Skeletal muscle satellite cell (primary cell): Measurements from ENCODE around the gene XRCC5. TPM values are rescaled to one million over a fixed set of nuclear protein-coding genes. Genes with fewer than 3 reads are reported as not detected.

Experiments
- H3K27me3 ChIP-seq: 2 replicates; pipeline ENCODE4 v1.7.0; 2013; ENCODE audit warnings: low read length; ENCODE audit not compliant: control insufficient read depth, insufficient read depth
- H3K36me3 ChIP-seq: 2 replicates; pipeline ENCODE4 v1.7.0; 2013; ENCODE audit warnings: mild to moderate bottlenecking, control low read depth, low read length; ENCODE audit not compliant: insufficient read depth
- H3K4me1 ChIP-seq: 2 replicates; pipeline ENCODE4 v1.7.0; 2013; ENCODE audit warnings: low read length; ENCODE audit not compliant: control insufficient read depth, insufficient read depth
- H3K4me2 ChIP-seq: 2 replicates; pipeline ENCODE4 v1.7.0; 2013; ENCODE audit warnings: mild to moderate bottlenecking, low read length
- H3K4me3 ChIP-seq: 2 replicates; pipeline ENCODE4 v1.7.0; 2013; ENCODE audit warnings: low read length
- H3K9ac ChIP-seq: 2 replicates; pipeline ENCODE4 v1.7.0; 2013; ENCODE audit warnings: mild to moderate bottlenecking, low read depth, low read length, moderate library complexity
- H3K9me3 ChIP-seq: replicated peaks from 2 replicates; pipeline ENCODE4 v1.7.0; 2013; ENCODE audit warnings: mild to moderate bottlenecking, control low read depth, low read length
- total RNA-seq: library from RNA; depleted of rRNA; stranded (reverse); fragments of >200 nt; gene quantifications from 2 replicates; pipeline ENCODE4 v1.2.3, GENCODE V29; 2012; rRNA removed

Gene XRCC5
- 241 and 250 TPM in 2 replicates for total RNA-seq

DNA sequence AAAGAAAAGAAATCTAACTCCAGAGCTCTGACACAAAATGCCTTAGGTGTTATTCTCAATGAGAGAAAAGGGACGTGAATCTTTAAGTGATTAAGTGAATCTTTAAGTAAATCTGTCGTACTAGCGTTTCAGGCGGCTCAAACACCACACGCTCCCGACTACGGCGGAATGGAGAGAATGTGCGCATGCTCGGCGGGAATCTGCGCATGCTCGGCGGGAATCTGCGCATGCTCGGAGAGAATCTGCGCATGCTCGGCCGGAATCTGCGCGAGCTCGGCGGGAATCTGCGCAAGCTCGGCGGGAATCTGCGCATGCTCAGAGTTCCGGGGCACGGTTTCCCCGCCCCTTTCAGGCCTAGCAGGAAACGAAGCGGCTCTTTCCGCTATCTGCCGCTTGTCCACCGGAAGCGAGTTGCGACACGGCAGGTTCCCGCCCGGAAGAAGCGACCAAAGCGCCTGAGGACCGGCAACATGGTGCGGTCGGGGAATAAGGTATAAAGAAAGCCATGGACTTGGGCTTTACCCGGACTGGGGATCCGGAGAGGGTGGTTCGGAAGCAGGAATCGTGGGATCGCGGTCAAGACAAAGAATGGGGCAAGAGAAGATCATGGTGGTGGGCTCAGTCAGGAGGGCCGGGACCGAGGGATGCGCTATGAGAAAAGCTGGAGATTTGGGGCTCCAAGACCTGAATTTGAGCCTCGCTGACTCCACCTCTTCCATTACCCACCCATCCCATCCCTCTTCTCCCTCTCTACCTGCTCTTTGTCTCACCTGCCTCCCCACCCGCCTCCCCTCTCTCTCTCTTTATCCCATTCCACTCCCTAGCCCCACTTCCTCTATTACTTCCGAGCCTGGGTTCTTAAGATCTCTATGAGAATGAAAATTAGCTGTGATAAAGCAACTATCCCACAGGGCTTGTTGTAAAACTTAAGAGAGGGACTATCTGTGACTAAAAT lies at the start of gene XRCC5:
Gene XRCC5 (plus strand): TSS at position 382 of the 955 bp plus-strand sequence. CDS start 89 bp downstream, at position 471.
- Histone ChIP-seq H3K27me3 (no peaks in the 10 kb centered on the region), H3K4me2 (peak within 1 kb of the TSS; percentile 87), H3K9me3 (no peaks in the 10 kb centered on the region), H3K9ac (peak within 1 kb of the TSS; percentile 98), H3K36me3 (peaks cover 39% of the 10 kb centered on the region), H3K4me3 (peak within 1 kb of the TSS; percentile 92), H3K4me1 (peaks cover 27% of the 10 kb centered on the region)

DNA sequence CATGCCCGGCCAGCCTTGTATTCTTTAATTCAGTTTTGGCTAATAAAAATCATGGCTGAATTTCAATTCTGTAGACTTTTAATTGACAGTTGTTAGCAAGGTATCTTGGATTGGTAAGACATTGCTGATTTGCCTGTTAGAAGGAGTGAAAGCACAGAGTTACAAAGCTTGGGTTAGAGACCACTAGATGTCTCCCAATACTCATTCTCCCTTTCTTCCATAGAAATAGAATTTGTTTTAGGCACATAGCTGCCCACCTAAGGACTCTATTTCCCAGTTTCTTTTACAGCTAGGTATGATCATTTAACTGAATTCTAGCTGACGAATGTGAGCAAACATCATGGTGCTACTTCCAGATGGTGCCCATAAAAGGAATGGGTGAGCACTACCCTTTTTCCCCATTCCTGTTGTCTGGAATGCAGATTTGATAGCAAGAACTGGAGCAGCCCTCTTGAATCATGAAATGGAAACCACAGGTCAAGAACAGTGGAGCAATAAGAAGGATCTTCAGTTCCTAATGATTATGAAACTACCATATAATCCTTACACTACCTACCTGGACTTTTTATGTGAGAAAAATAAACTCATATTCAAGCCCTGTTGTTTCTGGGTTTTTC lies 45.0 kb upstream of the XRCC5 start:
- Histone ChIP-seq H3K4me3 (no peak overlapping the region), H3K9ac (no peak overlapping the region), H3K4me1 (peaks cover 12% of the 10 kb centered on the region), H3K9me3 (no peaks in the 10 kb centered on the region), H3K4me2 (no peak overlapping the region), H3K27me3 (no peaks in the 10 kb centered on the region), H3K36me3 (no peaks in the 10 kb centered on the region)

DNA sequence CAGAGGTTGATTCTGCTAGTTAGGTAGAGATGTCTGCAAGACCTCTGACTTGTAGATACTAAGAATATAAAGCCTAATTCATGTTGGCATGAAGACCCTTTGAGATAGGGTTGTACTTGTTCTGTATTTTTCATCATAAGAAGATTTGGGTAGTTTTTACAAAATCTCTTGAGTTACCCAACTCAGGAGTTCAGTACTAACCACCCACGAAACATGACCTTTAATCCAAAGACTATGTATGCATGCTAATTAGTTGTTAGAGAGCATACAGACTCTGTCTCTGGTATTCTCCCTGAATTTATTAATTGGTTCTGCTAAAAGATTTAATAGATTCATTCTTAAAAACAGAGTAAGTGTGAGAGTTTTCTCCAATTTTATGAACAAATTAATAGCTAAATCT lies 44.5 kb upstream of the XRCC5 start:
- H3K4me3 ChIP-seq = no peak overlapping the region
- H3K36me3 ChIP-seq = no peaks in the 10 kb centered on the region

DNA sequence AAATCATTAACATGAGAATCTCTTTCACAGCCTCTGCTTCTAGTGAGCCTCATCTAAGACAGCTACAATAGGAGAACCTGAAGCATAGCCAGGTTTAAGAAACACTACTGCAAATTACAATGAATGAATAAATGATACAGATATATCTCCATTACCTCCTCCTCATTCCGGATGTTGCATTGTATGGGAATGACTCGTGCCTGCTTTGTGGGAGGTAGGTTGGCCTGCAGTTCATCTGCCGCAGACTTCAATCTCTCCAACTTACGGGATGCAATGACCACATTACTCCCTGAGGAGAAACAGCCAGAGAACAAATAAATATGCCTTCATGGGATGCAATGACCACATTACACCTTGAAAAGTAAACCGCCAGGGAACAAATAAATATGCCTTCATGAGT lies 42.9 kb upstream of the XRCC5 start:
- Histone ChIP-seq H3K36me3 (no peaks in the 10 kb centered on the region), H3K9me3 (no peaks in the 10 kb centered on the region), H3K4me2 (no peak overlapping the region), H3K4me1 (peaks cover 12% of the 10 kb centered on the region), H3K9ac (no peak overlapping the region), H3K27me3 (no peaks in the 10 kb centered on the region), H3K4me3 (no peak overlapping the region)

More for the DNA sequence above, 44.5 kb upstream of the XRCC5 start:
- Histone ChIP-seq H3K4me2 (no peak overlapping the region), H3K9ac (no peak overlapping the region), H3K4me1 (peaks cover 12% of the 10 kb centered on the region), H3K27me3 (no peaks in the 10 kb centered on the region), H3K9me3 (no peaks in the 10 kb centered on the region)

DNA sequence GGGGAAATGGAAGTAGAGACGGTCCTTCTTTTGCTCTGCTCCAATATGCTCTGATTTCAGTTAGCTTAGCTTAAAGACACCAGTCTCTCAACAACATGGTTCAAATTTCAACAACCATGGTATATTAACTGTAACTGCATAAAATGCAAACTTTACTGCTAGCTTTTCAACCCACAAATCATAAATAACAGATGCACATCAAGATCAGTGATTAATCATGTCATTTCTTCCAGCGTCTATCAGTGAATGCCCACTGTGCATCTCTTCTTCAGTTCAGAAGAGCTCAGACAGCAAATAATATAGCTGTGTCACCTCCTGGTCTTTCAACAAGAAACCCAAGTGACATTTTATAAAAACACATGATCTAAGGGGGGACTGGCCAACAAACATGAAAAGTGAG lies 40.1 kb upstream of the XRCC5 start:
- no peaks in the 10 kb centered on the region for H3K9me3 ChIP-seq
- H3K4me2 ChIP-seq = no peak overlapping the region
- H3K4me3 ChIP-seq = no peak overlapping the region
- no peak overlapping the region for H3K9ac ChIP-seq
- no peaks in the 10 kb centered on the region for H3K27me3 ChIP-seq
- H3K36me3 ChIP-seq = no peaks in the 10 kb centered on the region
- H3K4me1 ChIP-seq = peaks cover 12% of the 10 kb centered on the region

DNA sequence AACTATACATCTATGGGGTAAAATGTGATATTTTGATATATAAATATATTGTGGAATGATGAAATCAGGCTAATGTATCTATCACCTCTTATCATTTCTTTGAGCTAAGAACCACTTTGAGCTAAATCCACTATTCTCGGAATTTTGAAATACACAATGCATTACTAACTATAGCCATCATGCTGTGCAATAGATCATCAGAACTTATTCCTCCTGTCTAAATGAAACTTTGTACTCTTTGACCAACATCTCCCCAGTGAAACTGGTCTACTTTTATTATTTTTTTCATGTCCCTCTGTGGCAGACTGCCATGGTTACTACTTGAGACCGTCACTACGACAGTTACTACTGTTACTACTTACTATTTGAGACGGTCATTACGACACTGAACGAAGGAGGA lies 39.0 kb upstream of the XRCC5 start:
- peaks cover 12% of the 10 kb centered on the region for H3K4me1 ChIP-seq
- H3K9me3 ChIP-seq = no peaks in the 10 kb centered on the region
- H3K4me2 ChIP-seq = no peak overlapping the region
- H3K36me3 ChIP-seq = no peaks in the 10 kb centered on the region
- no peak overlapping the region for H3K4me3 ChIP-seq
- no peaks in the 10 kb centered on the region for H3K27me3 ChIP-seq
- H3K9ac ChIP-seq = no peak overlapping the region

DNA sequence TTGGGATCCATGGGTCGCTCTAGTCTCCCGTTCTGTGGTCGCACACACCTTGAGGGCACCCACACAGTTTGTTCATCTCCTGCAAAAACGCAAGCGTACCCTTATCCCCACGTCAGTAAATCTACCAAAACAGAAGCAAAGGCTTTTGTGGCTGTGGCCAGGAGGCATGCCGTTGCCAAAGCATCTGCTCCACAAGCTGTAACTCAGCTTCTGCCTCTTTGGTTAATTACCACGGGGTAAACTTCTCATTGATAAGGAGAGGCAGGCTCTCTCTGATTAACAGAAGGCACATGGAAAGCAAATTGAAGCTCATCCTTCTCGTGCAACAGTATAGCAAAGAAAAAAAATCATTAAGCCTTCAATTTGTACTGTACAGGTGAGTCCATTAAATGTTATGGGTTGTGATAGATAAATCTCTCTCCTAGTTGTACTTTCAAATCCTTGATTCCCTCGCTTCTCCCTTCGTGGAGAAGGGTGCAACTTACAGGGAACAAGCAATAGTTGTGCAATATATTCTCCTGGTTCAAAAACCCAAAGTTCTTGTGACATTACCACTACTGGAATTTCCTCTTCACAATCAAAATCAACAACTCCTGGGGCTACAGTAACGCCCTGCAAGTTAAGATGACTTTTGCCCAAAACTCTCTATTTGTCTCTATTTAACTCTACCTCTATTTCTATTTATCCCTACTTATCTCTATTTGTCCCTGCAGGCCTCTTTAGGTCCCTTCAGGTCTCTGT lies 37.9 kb upstream of the XRCC5 start:
- H3K9ac ChIP-seq = no peak overlapping the region
- H3K9me3 ChIP-seq = no peaks in the 10 kb centered on the region

DNA sequence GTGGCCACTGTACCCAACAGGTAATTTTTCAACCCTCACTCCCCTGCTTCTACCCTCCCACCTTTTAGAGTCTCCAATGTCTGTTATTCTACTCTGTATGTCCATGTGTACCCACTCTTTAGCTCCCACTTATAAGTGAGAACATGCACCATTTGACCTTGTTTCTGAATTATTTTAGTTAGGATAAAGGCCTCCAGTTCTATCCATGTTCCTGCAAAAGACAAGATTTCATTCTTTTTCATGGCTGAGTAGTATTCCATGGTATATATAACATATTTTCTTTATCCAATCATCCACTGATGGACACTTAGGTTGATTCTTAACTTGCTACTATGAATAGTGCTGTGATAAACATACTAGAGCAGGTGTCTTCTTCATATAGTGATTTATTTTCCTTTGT lies 36.7 kb upstream of the XRCC5 start:
- H3K9ac ChIP-seq = no peak overlapping the region
- H3K9me3 ChIP-seq = no peaks in the 10 kb centered on the region
- H3K36me3 ChIP-seq = no peaks in the 10 kb centered on the region
- no peaks in the 10 kb centered on the region for H3K4me1 ChIP-seq
- no peak overlapping the region for H3K4me2 ChIP-seq
- no peaks in the 10 kb centered on the region for H3K27me3 ChIP-seq
- no peak overlapping the region for H3K4me3 ChIP-seq

More for the DNA sequence above, 37.9 kb upstream of the XRCC5 start:
- Histone ChIP-seq H3K4me1 (peaks cover 8% of the 10 kb centered on the region), H3K4me3 (no peak overlapping the region), H3K27me3 (no peaks in the 10 kb centered on the region), H3K4me2 (no peak overlapping the region), H3K36me3 (no peaks in the 10 kb centered on the region)

DNA sequence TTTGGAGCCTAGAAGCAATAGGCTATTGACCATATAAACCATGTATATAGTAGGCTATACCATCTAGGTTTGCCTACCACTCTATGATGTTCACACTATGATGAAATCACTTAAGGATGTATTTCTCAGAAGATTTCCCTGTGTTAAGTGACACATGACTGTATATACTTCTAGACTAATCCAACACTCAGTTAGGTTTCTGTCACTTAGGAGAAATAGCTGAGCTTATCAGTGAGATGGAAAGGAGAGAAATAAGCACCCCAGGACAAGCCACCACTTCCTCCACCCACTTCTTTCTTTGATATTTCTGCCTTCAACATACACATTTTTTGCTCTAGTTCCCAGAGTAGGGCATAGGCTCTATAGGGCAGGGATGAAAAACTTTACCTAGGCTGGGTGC lies 35.4 kb upstream of the XRCC5 start:
- no peaks in the 10 kb centered on the region for H3K9me3 ChIP-seq
- no peak overlapping the region for H3K4me3 ChIP-seq
- H3K36me3 ChIP-seq = no peaks in the 10 kb centered on the region
- no peaks in the 10 kb centered on the region for H3K4me1 ChIP-seq
- no peaks in the 10 kb centered on the region for H3K27me3 ChIP-seq
- H3K9ac ChIP-seq = no peak overlapping the region
- H3K4me2 ChIP-seq = no peak overlapping the region

DNA sequence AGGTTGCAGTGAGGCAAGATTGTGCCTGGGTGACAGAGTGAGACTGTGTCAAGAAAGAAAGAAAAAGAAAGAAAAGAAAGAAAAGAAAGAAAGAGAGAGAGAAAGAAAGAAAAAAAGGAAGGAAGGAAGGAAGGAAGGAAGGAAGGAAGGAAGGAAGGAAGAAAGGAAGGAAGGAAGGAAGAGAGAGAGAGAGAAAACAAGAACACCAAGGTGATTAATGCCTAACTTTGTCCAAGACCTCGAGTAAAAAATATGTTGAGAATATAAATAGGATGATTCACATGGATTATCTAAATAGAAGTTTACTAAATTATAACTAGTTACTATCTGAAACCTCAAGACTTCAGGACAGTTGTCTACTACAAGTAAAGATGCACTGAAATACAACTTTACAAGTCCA lies 34.8 kb upstream of the XRCC5 start:
- Histone ChIP-seq H3K27me3 (no peaks in the 10 kb centered on the region), H3K9ac (no peak overlapping the region), H3K4me2 (no peak overlapping the region), H3K4me1 (no peaks in the 10 kb centered on the region), H3K9me3 (no peaks in the 10 kb centered on the region), H3K36me3 (no peaks in the 10 kb centered on the region), H3K4me3 (no peak overlapping the region)

DNA sequence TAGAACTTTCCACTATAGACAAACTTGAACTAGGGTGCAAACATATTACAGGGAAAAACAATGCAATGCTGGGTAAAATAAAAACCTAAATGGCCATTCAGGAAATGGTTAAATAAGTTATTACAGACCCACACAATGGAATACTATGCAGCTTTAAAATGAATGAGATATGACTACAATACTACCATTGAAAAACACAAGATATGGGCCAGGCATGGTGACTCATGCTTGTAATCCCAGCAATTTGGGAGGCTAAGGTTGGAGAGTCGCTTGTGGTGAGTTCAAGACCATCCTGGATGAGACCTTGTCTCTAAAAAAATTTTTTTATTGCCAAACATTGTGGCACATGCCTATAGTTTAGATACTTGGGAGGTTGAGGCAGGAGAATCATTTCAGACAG lies 34.4 kb upstream of the XRCC5 start:
- no peak overlapping the region for H3K4me3 ChIP-seq
- no peaks in the 10 kb centered on the region for H3K27me3 ChIP-seq
- H3K9me3 ChIP-seq = no peaks in the 10 kb centered on the region
- no peaks in the 10 kb centered on the region for H3K4me1 ChIP-seq
- no peaks in the 10 kb centered on the region for H3K36me3 ChIP-seq
- no peak overlapping the region for H3K4me2 ChIP-seq
- no peak overlapping the region for H3K9ac ChIP-seq
